ENCODE results near the gene NAV2.

Gene NAV2

GRCh38 chr11:20154381-20154780, 441.7 kb downstream of the NAV2 start:
- no peak for DNase-seq

DNA sequence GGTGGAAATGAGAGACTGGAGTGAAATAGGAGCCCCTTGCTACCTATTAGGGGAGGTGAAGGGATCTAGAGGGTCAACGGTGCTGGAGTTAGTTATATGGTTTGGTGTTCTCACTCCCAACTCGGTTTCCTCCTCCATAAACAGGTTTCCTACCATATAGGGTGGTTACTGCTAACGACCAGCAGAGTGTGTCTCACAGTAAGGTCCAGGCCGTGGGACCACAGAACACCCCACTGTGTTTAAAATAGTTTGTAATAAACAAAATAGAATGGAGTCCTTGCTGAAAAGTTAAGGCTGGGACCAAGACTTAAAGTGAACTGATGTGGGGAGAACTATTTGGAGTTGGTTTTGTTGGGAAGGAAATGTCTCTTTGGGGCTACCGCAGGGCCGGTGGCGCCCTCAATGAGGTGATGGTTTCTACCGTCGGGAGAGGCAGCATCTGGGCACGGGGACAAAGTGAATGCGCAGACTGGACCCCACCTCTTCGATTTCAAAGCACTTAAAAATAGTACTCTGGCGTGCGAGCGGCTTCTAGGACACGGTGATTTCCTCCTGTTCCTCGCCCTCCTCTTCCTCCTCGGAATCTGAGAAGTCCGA, 443.1 kb downstream of the NAV2 start:
- no peak for DNase-seq

DNA sequence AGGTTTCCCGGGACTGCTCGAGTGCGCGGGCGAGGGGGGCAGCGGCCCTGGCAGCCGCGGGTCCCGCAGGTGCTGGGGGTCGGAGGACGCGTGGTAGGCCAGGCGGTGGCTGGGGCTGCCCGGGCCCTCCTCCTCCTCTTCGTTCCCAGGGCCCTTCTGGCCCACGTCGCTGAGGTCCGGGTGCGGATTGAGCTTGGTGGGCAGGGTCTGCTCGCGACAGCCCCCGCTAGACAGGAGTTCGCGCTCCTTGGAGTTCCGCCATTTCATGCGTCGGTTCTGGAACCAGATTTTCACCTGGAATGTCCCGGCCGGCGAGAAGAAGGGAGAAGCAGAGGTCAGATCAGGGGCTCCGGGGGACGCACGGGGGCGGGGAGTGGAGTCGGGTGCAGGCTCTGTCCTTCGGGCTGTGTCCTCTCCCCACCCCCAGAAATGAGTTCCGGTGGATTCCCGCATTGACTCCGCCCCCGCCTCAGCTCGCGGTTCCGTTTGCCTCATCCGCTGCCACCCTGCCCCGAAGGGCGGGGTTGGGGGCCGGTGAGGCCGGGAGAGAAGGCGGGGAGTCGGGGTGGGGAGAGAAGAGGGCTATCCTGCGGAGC, 443.7 kb downstream of the NAV2 start:
- DNase-seq, result peak; percentile 80

DNA sequence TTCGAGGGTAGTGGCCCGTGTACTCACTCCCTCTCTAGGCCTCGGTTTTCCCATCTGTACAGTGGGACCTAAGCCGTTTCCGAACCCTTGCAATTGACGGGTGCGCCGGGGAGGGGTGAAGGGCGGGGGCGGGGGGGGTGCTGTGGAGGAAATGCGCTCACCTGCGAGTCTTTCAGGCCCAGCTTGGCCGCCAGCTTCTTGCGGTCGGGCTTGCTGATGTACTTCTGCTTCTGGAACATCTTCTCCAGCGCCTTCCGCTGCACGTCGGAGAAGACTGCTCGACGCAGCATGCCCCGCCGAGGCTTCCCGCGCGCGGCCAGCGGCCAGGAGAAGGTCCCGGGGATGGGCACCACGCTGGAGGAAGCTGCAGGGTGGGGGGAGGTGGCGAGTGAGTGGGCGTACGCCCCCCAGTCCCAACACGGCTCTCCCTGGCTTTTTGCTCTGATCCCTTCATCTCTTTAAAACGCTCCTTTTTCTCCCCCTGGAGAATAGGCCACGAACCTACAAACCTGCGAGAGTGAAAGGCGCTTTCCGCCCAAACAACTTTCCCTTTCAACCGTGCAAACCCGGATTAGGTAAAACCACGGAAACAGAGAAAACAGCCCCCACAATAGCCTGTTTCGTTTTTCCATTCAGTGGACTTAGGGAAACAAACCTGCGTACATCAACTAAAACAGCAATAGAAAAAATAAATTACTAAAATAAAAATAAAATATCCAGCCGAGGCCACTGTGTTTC, 444.4 kb downstream of the NAV2 start:
- DNase-seq, result no peak

DNA sequence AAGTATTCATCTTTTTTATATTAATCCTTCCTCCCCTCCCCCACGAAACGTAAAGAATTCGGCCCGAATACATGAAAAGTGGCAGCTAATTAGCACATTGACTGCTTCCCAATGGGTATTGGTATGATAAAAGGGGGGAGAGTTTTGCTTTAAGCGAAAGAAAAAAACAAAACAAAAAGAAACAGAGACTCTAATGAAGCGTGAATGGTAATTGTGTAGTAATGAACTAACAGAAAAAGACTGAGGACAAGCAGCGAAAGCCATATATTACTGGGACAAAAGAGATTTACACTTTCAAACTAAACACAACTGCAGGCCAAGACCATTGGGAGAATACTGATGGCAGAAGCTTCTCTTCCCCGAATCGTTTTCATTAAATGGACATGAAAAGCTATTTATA, 445.1 kb downstream of the NAV2 start:
- DNase-seq, result no peak

DNA sequence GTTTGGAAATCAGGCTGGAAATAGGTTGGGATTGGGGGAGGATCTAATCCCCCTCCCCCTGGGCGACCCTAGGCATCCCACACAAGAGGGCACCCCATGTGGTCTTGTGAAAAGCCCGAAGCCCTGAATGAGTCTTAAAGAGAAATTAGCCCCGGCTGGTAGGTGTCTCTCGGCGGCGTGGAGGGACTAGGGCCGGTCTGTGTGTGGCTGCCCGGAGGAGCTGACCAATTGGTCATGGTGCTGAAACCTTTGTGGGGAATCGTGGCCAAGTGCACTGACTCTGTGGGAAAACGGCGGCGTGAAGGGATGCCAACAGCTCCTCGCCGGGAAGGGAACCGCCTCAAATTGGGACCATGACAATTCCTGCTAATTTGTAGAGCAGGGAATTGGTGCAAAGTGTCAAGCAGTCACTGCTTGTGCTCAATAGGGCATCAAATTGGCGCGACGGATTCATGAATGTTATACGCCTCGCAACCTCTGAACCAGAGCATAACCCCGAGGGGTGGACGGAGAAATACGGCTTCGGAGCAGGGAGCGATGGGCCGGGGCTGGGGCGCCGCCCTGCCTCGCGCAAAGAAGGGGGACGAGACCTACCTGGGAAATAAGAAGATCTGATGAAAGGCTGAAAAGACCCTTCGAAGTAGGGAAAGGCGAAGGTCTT, 446.1 kb downstream of the NAV2 start:
- no peak for DNase-seq

DNA sequence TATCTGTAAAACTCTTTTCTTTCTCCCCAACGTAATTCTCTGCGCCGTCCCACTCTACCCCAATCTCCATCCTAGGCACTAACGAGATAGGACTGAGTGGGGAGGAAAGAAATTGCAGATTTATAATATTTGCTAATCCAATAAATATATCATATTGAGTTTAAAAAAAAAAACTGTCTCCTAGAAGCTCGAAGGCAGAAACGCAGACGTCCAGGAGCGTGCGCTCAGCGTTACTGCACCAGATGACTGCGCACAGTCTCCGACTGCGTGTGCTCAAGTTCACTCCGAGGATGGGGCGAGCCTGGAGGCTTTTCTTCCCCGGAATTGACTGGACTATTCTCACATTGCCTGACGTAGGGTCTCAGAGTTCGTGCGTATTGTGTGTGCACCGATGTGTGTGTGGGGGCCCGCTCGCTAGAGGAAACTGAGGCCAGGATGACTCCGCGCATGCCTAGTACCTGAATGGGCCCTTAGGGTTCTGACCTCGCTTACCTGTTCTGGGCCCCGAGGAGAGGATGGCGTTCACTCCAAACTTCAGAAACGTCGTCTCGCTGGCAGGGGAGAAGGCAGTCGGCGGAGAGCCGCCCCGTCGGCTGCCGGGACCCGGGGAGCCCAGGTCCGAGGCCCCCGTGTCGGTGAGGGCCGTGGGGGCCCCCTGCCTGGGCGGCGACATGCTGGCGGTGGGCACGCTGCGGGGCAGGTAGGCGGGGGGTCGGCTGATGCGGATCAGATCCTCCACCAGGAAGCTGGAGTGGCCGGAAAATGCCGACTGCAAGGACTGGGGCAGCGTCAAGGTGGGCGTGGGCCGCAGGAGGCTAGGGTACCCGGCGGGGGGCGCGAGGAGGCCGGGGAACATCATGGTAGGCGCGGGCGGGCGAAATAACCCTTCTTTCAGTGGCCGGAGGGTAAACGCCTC, 447.1 kb downstream of the NAV2 start:
- no peak for DNase-seq

DNA sequence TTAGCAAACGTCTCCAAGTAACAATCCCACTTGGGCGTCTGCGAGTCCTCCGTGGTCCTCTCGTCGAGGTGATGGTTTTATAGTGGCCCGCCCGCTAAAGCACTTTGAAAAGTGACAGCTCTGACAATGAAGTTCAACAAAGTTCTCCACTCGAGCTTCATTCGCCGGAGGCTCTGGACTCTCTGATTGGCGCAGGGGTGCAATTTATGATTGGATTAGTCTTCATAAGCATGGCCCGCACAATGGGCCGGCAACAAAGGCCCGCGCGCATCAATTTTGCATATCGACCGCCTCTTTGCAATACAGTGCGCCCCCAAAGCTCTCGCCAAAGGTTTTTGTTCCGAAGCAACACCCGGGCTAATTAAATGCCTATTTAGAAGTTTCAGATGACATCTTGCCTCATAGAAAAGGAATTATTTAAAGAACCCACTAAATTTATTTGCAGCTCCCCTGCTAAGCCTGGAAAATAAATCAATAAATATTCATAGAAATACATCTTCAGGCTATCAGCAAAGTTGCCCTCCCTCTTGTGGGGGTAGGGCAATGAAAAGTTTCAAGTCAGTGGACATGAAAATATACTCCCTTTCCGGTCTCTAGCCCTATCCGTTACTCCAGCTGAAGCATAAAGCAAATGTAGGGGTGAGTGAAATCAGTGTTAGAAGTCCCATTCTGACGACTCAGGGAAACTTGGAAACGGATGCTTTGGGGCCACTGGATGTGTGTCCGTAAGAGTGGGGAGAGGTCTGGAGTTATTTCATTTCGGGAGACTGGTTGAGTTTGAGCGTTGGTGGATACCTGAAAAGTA, 448.0 kb downstream of the NAV2 start, which contains the start of gene DBX1:
Gene DBX1, minus strand, starts transcription at position 51 of the 805 bp plus-strand sequence. CDS start 151 bp downstream, outside the sequence.
- DNase-seq, result no peak

- no peak for DNase-seq
Measured at GRCh38 chr11:20161230-20161918, 448.7 kb downstream of the NAV2 start.

GRCh38 chr11:20161923-20162744, 449.5 kb downstream of the NAV2 start:
- no peak for DNase-seq

DNA sequence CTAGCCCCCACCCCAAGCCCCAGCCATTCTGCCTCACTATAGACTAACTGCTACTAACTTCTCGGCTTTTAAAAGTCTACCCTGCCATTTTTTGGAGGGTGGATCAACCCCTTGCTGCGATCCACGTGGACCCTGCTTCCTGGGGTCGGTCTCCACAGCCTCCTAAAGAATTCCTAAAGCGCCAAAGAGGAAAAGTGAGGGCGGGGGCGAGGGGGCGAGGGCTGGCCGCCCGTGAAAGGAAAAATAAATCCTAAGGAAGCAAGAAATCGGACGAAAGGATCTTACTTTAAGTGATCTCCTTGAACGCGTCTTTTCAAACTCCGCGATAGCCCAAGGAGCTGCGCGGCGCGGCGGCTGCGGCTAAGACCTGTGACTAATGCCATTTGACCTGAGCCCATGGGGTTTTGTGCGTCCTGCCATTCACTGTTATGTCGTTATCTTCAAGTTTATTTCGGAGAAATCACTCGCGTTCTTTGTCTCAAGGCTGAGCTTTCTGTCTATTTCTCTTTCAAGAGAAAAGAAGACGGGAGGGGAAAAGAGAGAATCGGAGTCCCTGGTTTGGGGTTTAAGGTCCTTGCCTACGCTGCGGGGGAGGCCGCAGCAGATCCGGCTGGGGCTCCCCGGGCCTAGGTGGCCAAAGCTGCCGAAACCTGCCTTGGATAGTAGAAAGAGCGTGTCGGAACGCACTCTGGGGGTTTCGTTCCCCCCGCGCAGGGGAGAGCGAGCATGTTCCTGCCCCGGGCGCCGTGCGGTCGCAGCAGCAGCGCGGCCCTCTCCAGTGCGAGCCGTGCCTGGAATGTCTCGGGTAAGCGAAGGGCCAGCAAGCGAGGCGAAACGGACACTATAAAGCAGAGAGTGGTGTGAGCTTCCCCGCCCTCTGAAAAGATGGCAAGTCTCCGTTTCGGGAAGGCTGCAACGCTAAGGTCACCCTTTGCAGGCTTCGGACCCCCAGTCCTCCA, 450.5 kb downstream of the NAV2 start:
- DNase-seq, result no peak

DNA sequence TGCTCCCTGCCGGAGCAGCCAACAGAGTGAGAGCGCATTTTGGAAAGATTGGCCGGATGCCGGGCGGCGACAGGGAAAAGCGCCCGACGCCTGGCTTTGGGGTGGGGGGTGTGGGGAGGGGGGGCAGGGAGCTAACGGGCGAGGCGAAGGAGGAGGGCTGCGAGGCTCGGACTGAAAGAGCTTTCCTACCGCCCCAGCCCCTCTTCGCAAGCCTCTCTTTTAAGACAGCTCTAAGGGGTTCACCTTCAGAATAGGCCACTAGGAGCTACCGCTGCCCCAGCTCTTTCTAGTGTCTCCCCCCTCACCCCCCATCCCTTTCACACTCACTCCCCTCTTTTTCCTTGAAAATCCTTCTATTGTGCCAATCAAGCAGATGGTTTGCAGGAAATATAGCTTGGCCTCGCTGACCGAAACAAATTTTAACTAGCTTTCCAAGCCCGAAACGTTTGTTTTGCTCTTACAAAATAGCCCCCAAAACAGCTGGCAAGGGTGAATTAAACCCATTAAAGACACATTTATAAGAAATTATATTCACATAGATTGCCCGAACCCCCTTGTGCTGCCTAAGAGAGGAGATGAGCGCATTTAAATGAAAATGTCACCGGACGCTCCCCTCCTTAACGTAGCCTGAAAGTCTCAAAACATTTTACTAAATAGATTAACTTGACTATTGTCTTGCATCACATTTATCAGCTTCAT, 451.3 kb downstream of the NAV2 start:
- DNase-seq, result no peak

Data from NCI-H510A (cell line).